AG04450 (cell line): ENCODE results near the gene ARHGAP1. TPM values are rescaled to one million over a fixed set of nuclear protein-coding genes. Genes with fewer than 3 reads are reported as not detected.
A peak's percentile ranks its signal among the peaks of the same experiment; 100 is the strongest.

Source experiments
- CTCF ChIA-PET: fragments of 300-600, 350-600 bp; formaldehyde crosslinking; extraction: SDS; loops from one replicate; lab custom pipeline; 2022; ENCODE audit warnings: antibody characterized with exemption, inconsistent platforms; lab: Charles Lee
- POLR2A ChIA-PET: fragments of 350-600 bp; formaldehyde crosslinking; extraction: SDS; loops from one replicate; lab custom pipeline; 2021; ENCODE audit warnings: antibody characterized with exemption, inconsistent platforms; lab: Yijun Ruan, JAX
- DNase-seq: peaks from one replicate; pipeline ENCODE4 v3.0.0-alpha.2; 2011; ENCODE audit warnings: low read depth, low spot score
- H3K27ac ChIP-seq: one replicate; pipeline ENCODE4 v1.5.1; 2012; ENCODE audit warnings: low read depth, low read length, control low read depth
- H3K27me3 ChIP-seq: one replicate; pipeline ENCODE4 v1.6.0; 2012; ENCODE audit warnings: low read length; ENCODE audit not compliant: control insufficient read depth, insufficient read depth
- H3K4me3 ChIP-seq: 2 replicates; pipeline ENCODE4 v1.5.1; 2011; ENCODE audit warnings: mild to moderate bottlenecking, low read depth, low read length, control low read depth
- H3K9me3 ChIP-seq: 2 replicates; pipeline ENCODE4 v1.5.1; 2012; ENCODE audit warnings: low read length; ENCODE audit not compliant: control insufficient read depth, insufficient read depth
- CTCF ChIP-seq: IDR thresholded peaks from 2 replicates; pipeline ENCODE4 v1.5.1; 2011; ENCODE audit warnings: low read depth, low read length, control low read depth, inconsistent platforms
- polyA plus RNA-seq: library from polyadenylated mRNA; depleted of rRNA; stranded (reverse); fragments of >200 nt; gene quantifications from 2 replicates; pipeline ENCODE4 v1.2.3, GENCODE V29; 2011

ARHGAP1 gene
- polyA plus RNA-seq, 1 experiment, result 42.4 TPM

GRCh38 chr11:46695345-46696211, 4.8 kb downstream of the ARHGAP1 start:
- no peak for DNase-seq
- TF ChIP-seq CTCF, result no peak
- Histone ChIP-seq H3K27me3 (no peaks in the 10 kb centered on the region), H3K27ac (no peak overlapping the region), H3K4me3 (no peak overlapping the region), H3K9me3 (no peaks in the 10 kb centered on the region)
- CTCF ChIA-PET, result interaction anchor here (0.5 kb wide), 1 partner anchor 11 kb away, joined by 3 read pairs; no protein-coding TSS in a partner anchor
- POLR2A ChIA-PET, result interaction anchor here (1.6 kb wide), 1 partner anchor 8 kb away, joined by 4 read pairs; no protein-coding TSS in a partner anchor

- H3K27me3 ChIP-seq, result no peaks in the 10 kb centered on the region
- ChIA-PET POLR2A (no interaction called here), CTCF (interaction anchor here (0.7 kb wide), 1 partner anchor 204 kb away, joined by 5 read pairs; no protein-coding TSS in a partner anchor)
- no peak for DNase-seq
- TF ChIP-seq CTCF, result no peak
- no peaks in the 10 kb centered on the region for H3K9me3 ChIP-seq
- no peak overlapping the region for H3K4me3 ChIP-seq
- no peak overlapping the region for H3K27ac ChIP-seq
Observed at GRCh38 chr11:46694607-46695006, 5.8 kb downstream of the ARHGAP1 start.

- DNase-seq, result no peak
- H3K27me3 ChIP-seq, result no peaks in the 10 kb centered on the region
- ChIA-PET CTCF (interaction anchor here (0.7 kb wide), 1 partner anchor 204 kb away, joined by 5 read pairs; no protein-coding TSS in a partner anchor), POLR2A (no interaction called here)
- H3K4me3 ChIP-seq, result no peak overlapping the region
- no peaks in the 10 kb centered on the region for H3K9me3 ChIP-seq
- H3K27ac ChIP-seq, result peak overlapping the region; percentile 21
- TF ChIP-seq CTCF, result no peak
Observed at GRCh38 chr11:46694072-46694471, 6.3 kb downstream of the ARHGAP1 start.

- TF ChIP-seq CTCF, result no peak
- no peak overlapping the region for H3K27ac ChIP-seq
- H3K4me3 ChIP-seq, result no peak overlapping the region
- H3K9me3 ChIP-seq, result no peaks in the 10 kb centered on the region
- ChIA-PET CTCF (no interaction called here), POLR2A (no interaction called here)
- no peak for DNase-seq
- no peaks in the 10 kb centered on the region for H3K27me3 ChIP-seq
Observed at GRCh38 chr11:46693597-46694012, 6.8 kb downstream of the ARHGAP1 start.

GRCh38 chr11:46692450-46692849, 8.0 kb downstream of the ARHGAP1 start:
- no peak overlapping the region for H3K4me3 ChIP-seq
- no peaks in the 10 kb centered on the region for H3K9me3 ChIP-seq
- CTCF ChIA-PET, result no interaction called here
- TF ChIP-seq CTCF, result no peak
- H3K27ac ChIP-seq, result no peak overlapping the region
- POLR2A ChIA-PET, result interaction anchor here (0.6 to 0.8 kb wide), 2 partner anchors 8 to 155 kb away, joined by 3 to 8 read pairs; no protein-coding TSS in a partner anchor
- DNase-seq, result no peak
- no peaks in the 10 kb centered on the region for H3K27me3 ChIP-seq
